Hepatic stellate cell (primary cell): ENCODE data around the gene SULT1C3.
"Not testable (repeated sequence)": the region's sequence is repeated elsewhere in the genome, so short reads cannot be mapped to it uniquely, and the experiment has no call there.

ENCODE experiments used
- DNase-seq: peaks from one replicate; pipeline ENCODE4 v3.0.0; 2011; ENCODE audit warnings: low spot score

The SULT1C3 gene

DNA sequence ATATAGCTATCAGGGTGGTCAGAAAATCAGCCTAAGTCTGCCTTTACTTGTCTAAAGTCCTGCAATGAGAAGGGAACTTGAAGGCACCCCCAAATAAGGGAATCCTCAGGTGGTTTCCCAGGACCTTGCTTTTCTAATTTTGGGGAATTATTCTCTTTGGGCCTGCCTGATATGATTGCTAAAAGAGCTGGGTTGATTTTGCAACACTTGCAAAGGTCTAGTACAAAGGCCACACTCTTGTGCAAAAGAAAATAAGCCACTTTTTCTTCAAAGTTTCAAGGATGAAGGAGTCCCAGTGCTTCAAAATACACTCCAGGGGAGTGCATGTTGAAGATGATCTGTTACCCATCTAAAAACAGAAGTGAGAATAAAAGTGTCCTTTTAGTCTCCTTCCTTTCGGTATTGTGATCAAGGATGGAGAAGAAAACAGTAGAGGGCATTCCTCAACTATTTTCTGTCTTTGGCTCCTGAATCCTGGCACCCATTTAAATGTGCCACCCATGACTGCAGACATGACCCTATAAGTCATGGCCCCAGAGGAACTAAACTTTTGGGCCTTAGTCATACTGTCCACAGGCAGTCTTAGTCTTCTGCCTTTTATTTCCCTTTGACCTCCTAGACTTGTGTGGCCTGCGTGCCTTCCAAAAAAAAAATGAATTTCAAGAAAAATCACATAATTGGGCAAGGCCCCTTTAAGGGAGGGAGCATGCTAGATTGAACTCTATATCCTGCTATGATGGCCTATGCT is 5.1 kb downstream of the SULT1C3 start:
- DNase-seq, result no peak

DNA sequence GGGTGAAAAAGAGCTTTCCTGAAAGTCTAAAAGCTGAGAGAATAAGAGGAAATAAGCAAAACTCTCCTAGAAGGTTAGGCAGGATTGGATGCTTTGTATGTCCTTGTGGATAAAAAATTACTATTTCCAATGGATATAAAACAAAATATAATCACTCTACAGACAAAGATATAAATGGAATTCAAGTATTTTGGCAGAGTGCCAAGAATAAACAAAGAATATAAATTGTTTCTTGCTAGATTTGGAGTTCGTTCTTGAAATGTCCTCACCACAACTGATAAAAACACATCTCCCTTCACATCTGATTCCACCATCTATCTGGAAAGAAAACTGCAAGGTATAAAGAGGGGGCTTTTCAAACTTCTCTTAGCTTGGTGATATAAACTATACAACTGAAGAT is 13.3 kb downstream of the SULT1C3 start:
- no peak for DNase-seq

DNA sequence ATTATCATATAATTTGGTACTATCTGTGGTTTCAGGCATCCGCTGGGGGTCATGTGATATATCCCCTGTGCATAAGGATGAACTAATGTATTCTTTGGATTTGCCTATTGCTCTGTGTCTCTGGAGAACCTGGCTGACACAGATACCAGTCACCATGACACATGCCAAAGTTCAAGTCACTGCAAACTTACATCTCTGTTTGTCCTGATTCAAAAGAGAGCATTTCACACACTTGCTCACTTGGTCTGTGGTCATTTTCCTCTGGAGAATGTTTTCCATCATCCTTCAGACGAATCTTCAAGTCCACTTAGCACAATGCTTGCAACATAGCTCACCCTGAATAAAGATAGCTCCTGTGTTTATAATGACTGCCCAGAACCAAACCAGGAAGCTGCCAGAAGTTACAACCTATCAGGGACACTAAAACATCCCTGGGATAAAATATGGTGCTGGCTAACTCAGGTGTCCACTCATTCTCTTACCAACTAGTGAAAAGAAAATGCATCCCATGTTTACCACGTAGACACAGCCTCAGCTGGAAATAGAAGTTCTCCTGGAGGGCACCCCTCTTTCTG is 18.1 kb downstream of the SULT1C3 start:
- DNase-seq, result no peak

DNA sequence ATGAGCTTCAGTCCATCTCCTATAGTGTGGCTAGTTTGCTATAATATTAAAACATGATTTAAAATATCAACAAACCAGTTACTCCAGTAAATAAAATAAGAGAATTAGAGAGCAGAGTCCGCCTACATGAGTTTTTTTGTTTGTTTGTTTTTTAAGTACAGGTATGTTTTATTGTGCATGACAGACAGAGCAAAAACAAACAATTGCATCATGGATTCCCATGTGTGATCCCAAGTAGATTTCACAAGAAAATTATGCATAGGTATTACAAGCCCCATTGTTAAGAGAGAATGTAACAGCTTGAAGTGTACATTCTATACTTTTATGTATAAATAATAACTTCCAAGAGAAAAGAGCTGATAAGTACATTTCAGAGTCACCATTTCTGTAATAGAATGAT is 21.0 kb downstream of the SULT1C3 start:
- no peak for DNase-seq

DNA sequence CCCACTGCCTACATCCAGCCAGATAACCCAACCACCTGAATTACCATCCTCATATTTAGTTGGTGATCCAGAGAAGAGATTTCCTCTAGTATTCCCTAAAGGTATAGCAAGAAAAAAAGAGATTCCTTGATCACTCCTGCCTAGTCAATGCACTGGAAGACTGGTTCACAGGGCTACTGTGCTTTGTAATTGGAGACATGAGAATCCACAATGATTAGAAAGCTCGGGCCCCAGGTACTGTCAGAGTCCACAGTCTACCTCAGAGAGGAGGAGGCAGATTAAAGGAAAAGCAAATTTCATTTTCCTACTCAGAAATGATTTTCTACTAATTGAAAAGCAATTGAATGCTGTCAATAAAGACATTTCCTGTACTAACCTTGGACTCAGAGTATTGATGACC is 22.3 kb downstream of the SULT1C3 start:
- no peak for DNase-seq

DNA sequence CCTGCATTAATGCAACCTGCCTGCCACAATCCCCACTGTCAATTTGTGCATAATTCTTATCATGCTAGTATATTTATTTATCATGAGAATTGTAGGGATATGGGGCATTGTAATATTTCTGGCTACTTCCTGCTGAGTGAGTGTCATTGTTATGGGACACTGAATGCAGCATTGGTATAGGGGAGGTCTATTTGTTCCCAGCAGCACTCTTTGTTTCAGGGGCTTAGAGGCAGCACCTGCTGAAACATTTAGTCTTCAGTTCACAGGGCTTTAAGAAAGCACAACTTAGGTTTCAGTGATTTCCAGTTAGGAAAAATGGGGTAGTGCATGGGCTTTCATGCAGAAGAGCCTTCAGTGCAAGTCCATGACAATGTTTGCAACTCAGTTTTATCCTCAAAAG is 23.6 kb downstream of the SULT1C3 start:
- no peak for DNase-seq

DNA sequence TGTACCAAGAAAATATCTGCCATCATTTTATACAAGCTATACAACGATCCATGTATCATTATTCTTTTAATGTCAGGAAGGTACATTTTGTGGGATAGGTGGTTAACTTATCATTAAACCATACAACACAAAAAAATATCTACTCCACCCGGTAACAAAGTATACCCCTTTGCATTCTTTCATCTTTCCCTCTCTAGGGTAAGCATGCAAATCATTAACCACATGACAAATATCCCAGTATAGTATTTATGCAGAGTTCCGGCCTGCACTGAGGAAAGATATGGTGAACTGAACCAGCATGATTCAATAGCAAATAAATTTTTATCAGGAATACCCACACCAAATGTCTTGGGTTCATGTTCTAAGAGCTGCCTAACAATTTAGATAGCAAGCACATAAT is 26.4 kb downstream of the SULT1C3 start:
- DNase-seq, result no peak

DNA sequence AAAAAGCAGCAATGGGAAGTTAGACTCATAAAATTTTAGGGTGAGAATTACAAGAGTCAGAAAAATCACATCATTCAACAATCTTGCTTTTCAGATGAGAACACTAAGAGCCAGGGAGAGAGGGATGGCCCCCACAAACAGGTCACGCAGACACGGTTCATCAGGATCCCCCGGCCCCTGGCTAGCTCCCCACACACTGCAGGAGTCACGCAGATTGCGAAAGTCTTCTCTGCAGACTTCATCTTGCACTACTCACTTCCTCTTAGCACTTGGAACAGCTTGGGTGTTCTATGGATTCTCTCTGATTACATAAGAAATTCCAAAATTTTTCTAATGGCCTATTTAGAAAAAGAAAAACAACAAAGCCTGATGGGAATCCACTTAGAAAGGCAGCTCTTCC is 27.3 kb downstream of the SULT1C3 start:
- DNase-seq, result no peak

DNA sequence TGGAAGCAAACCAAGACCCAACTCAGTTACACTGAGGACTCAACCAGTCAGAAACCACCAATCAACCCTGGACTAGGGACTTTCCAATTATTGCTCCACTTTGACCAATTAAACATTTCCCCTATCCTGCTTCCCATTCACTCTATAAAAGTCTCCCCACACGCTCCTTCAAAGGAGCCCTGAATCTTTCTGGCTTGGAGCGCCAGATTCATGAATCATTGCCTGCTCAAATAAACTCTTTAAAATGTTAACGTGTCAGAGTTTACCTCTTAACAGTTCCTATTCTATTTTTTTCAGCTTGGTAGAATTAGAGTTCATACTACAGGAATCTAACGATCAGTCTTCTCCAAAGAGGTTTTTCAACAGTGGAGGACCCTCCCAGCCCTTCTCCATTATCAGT is 28.2 kb downstream of the SULT1C3 start:
- peak; percentile 29 for DNase-seq

DNA sequence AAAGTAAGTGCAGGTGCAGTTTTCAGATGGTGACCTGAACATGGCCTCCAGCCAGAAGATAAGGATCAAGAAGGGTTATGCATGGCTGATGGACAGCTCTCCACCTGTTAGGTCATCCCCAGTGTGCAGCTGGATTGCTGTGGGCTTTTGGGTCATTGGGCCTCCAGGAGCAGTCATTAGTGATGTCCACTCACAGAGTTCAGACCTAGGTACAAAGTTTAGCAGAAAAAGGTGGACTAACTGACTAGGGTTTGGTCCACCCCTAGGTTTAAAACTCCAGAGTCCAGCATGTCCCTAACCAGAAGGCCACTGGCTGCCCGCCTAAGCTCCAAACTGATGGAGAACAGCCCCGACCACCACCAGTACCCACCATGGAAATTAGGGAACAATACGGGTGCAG is 30.6 kb downstream of the SULT1C3 start:
- DNase-seq, result no peak

DNA sequence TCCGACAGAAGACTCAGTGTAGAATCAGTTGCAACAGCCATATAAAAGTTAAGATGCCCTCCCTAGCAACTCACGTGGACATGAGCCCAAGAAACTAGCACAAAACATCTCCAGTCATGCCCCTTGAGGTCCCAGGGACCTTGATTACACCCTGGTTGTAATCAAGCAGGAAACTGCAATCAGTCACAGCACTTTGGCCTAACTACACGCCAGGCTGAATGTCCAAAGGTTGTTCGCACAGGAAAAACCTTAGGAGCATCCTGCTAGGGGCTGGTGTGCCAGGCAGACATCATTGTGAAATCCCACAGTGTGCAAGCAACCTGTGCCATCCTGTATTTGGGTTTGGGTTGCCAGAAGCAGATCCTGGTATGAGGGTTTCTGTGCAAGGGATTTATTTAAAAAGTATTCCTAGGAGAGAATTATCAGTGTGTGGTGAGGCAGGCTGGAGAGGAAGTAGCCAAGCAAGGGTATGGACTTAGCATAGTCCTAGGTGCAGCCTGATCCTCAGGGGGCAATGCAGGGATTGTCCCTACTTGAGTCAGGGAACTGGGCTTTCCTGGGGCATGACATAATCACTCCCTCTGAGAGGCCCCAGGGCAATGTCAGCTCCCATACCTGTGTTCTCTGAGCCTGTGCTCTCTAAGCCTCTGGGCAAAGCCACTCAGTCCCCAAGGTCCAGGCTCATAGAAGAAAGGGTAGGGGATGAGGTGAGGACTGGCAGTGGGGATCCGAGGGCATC is 31.2 kb downstream of the SULT1C3 start:
- no peak for DNase-seq

DNA sequence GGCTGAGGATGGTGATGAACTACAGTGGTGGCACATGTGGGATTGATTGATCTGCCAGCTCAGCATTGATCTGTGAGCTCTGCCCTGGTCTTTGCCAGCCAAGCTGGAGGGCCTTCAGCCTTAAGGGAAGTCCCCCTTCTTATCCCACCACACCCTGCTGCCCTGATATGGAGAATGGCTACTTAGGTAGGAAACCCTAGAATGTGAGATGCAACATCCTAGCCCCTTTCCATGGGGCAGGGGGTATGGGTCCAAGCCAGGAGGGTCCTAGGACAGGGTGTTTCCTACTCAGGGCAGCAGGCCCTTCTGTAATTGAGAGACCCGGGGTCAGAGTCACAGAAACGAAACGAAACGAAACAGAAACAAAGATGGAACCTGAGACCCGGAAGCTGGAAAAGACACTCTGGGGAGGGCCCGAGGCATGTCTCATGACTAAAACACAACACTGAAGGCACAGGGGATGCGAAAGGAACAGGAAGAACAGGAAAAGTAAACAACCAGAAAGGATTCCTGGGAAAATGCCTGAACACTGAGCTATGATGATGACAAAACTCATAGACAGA is 32.0 kb downstream of the SULT1C3 start:
- peak; percentile 77 for DNase-seq

DNA sequence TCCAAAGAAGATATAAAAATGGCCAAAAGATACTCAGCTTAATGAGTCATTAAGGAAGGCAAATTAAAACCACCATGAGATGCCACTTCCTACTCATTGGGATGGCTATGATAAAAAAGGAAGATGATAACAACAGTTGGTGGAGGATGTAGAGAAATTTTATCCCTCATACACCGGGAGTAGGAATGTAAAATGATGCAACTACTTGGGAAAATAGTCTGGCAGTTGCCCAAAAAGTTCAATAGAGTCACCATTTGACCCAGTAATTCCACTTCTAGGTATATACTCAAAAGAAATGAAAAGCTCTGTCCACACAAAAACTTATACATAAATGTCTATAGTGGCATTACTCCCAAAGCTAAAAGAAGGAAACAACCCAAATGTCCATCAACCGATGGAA is 38.9 kb downstream of the SULT1C3 start:
- no peak for DNase-seq

DNA sequence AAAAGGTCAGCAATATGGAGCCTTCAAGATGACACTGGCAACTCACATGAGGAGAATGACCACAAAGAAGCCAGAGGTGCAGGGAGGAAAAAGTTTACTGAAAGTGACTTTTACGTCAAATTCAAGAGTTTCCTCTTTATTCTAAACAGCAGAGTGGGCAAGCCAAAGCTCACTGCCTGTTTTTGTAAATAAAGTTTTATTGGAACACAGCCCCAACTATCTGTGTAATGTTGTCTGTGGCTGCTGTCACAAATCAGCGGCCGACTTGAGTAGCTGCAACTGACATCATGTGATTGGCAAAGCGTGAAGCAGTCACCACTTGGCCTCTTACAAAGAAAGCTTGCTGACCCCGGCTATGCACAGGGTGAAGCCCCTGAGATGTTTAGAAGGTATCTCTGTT is 39.7 kb downstream of the SULT1C3 start:
- DNase-seq, result no peak

DNA sequence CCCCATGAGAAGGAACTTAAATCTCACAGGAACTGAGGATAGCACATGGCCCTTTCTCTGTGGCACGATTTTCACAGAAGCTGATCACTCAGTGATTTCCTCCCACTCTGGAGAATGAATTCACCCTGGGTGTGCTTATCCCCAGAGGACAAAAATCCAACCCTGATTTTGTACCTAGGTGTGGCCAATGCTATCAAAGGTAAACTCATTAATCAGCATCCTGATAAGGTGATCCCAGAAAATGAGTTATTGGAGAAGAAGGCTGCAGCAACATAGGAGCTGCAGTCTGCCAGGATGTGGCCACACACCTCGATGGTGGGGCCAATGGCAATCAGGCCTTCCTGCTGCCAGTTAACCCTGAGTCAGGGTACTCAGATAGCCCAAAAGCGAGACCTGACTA is 40.7 kb downstream of the SULT1C3 start:
- DNase-seq, result no peak

DNA sequence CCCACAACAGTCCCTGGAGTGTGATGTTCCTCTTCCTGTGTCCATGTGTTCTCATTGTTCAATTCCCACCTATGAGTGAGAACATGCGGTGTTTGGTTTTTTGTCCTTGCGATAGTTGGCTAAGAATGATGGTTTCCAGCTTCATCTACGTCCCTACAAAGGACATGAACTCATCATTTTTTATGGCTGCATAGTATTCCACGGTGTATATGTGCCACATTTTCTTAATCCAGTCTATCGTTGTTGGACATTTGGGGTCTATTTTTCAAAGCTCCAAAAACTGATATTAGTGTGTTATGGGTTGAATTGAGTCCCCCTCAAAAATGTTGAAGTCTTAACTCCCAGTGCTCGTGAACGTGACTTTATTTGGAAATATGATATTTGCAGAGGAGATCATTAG is 44.8 kb downstream of the SULT1C3 start:
- DNase-seq, result not testable (repeated sequence)

DNA sequence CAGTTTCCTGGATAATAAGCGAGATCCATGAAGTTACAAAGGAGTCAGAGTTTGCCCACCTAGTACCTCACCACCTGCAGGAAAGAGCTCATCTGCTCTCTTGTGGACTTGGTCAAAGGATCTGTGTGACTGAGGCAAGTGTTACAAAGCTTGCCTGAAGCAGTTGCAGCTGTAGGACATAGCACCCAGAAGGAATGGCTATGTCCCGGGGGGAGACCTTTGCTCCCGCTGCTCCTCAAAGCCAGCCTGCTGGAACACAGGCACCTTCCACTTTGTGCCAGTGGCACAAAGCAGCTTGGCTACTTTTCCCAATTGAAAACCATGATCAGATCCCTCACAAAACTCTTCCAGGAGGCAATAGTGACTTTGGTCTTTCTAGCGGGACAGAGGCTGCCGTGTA is 45.8 kb downstream of the SULT1C3 start:
- no peak for DNase-seq

DNA sequence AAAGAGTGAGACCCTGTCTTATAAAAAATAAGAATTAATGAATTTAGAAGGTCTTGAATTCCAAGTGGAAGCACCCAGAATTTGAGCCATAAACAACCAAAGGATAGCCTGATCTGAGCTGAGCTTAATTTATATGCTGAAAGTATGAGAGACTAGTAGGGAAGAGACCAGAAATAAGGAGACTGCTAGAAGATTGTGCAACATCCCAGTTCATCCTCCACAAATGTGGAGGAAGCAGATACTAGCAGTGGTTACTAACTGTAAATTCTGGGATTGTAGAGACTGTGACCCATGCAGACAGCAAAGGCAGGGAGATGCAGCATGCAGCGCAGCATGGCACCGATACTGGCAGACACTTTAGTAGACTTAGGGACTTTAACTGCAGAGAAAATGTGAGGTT is 47.4 kb downstream of the SULT1C3 start:
- DNase-seq, result no peak

DNA sequence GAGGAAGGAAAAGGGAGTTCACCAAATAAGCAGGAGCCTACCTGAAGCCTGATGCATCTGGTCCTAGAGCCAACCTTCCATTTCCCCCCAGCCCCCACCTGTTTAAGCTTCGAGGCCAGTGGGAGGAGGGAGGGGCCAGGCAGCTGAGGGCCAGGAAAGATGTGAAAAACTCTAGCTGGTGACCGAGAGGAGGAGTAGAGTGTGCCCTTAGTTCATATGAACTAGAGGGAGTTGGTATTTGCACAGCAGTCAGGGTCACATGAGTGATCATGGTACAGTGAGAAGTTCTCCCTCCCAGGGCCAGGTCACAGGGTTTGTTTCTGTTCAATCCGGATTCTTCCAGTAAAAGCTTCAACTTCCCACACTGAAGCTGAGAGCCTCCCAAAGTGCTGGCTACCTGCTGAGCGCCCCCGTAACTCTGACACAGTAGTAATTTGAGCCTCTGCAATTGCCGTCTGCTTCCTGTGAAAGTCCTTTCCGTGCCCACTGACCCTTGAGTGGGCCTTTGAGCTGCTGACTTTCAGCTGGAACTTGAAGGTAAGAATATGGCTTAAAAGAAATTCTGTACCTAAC is 48.9 kb downstream of the SULT1C3 start, which contains the start of gene SULT1C2:
Gene SULT1C2, plus strand, starts transcription at position 362 of the 573 bp plus-strand sequence. CDS start 4,773 bp downstream, outside the sequence.
- DNase-seq, result no peak

DNA sequence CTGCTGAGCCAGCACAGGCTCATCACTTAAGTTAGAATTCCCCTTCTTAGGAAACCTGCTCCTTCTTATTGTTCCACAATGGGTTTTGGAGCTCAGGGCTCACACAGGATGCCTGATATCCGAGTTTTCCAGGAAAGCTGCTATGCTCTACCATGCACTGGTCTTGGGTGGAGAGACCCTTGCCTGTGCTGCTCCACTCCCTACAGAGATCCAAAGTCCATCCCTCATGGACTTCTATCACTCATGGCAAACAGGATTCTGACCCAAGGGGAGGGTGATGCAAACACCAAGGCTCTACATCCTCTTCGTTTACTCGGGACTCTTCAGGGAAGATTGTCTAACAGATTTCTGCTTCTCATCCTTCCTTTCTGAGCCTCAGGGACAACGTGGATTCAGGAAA is 54.1 kb downstream of the SULT1C3 start:
- DNase-seq, result no peak

DNA sequence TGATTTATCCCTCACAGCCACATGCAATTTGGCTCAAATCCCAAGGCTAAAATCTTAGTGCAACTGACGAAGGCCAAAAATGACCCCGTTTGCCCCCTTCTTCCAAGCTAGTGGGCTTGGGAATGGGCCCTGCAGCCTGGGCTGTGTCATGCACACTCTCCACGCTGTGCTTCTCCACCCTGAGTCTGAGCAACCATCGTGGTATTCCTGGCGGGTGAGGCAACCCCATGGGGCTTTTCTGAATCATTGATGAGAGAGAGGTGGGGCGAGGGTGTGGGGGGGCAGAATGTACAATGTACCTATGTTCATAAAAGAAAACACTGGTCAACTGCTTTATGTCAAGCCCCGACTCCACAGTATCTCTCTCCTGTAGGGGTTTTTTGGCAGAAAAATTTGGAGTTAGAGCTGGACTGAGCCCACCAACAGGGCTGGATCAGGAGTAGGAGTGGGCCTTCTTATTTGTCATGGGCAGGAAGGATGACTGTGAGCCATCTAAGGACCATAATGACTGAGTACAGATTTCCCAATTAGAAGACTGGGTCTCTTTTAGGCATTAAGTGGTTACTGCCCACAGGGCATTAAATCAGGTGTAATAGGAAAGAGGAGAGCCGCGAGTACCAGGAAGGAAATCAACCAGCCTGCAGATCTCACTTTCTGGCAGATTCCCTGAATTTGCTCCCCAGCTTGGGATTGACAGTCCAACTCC is 57.8 kb downstream of the SULT1C3 start:
- DNase-seq, result peak; percentile 76

DNA sequence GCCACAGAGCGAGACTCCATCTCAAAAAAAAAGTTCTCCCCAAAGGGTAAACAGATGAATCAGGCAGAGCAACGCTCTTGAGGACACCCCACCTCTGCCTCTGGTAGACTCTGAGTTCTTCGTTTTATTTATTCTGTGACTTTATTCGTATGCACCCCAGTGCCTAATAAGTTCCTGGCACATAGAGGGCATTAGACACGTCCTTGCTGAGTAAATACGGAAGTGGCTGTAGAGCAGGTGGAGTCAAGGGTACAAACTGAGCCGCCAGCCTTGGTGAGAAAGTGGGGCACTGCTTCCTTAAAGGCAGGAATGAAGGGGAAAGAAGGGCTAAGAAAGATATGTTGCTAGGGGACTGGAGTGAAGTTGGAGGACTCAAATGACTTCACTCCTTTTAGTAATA is 61.8 kb downstream of the SULT1C3 start:
- no peak for DNase-seq
